Testis (tissue), 2 donors: ENCODE data around the gene PUM2.

ENCODE experiments used
- CTCF ChIP-seq, 3 experiments: fragments of 450-650 bp in 2 of 3; fragments of 200-600 bp in 1 of 3; sonication (generic) in 1 of 3; IDR thresholded peaks; one replicate each; pipeline ENCODE4 v1.5.1; 2016 to 2019; ENCODE audit warnings: antibody characterized with exemption in 3 of 3, mild to moderate bottlenecking in 2 of 3, moderate library complexity in 1 of 3
- POLR2A ChIP-seq: fragments of 450-650 bp; IDR thresholded peaks from one replicate; pipeline ENCODE4 v1.6.1; 2017; ENCODE audit warnings: antibody characterized with exemption, mild to moderate bottlenecking, moderate library complexity

GRCh38 chr2:20288642-20289340 is 61.9 kb downstream of the PUM2 start:
- TF ChIP-seq CTCF (IDR thresholded peaks at IDR 0.05), result no peak
- no peak for TF ChIP-seq POLR2A
